Stomach (tissue), 9 donors: ENCODE data around the gene SDF2L1. TPM values are rescaled to one million over a fixed set of nuclear protein-coding genes. Genes with fewer than 3 reads are reported as not detected.
"Not testable (repeated sequence)": the region's sequence is repeated elsewhere in the genome, so short reads cannot be mapped to it uniquely, and the experiment has no call there.

Experiments used
- DNase-seq, 2 donors: peaks; one replicate each; pipeline versions ENCODE4 v3.0.0 to v3.0.0-alpha.2; 2013 to 2019
- H3K27ac ChIP-seq, 5 donors: fragments of 200-600 bp in 4 of 5; sonication (generic) in 4 of 5; one replicate each; pipeline ENCODE4 v1.5.1; 2013 to 2019; ENCODE audit warnings: mild to moderate bottlenecking in 1 of 5, moderate library complexity in 1 of 5
- H3K27me3 ChIP-seq, 3 donors: fragments of 200-600 bp; sonication (generic); one replicate each; pipeline ENCODE4 v1.5.1; 2017 to 2019; ENCODE audit warnings: mixed run types in 1 of 3
- H3K36me3 ChIP-seq, 4 donors: fragments of 200-600 bp; sonication (generic); 1 replicate in 3 of 4; 2 replicates in 1 of 4; pipeline ENCODE4 v1.5.1; 2016 to 2019
- H3K4me1 ChIP-seq, 4 donors: fragments of 200-600 bp; sonication (generic); one replicate each; pipeline ENCODE4 v1.5.1; 2016 to 2019
- H3K4me3 ChIP-seq, 4 donors: fragments of 200-600 bp; sonication (generic) in 3 of 4; one replicate each; pipeline ENCODE4 v1.5.1; 2016 to 2019; ENCODE audit warnings: mild to moderate bottlenecking in 1 of 4
- H3K9me3 ChIP-seq, 4 donors: fragments of 200-600 bp; sonication (generic); one replicate each; pipeline ENCODE4 v1.5.1; 2016 to 2019
- EP300 ChIP-seq: sonication (generic); formaldehyde crosslinking; IDR thresholded peaks from one replicate; pipeline ENCODE4 v1.6.1; 2017; ENCODE audit warnings: antibody characterized with exemption
- POLR2A ChIP-seq, 4 donors: fragments of 450-650 bp; IDR thresholded peaks; one replicate each; pipeline ENCODE4 v1.6.1; 2016; ENCODE audit warnings: antibody characterized with exemption in 4 of 4, control low read depth in 2 of 4, mild to moderate bottlenecking in 1 of 4, moderate library complexity in 1 of 4
- POLR2AphosphoS5 ChIP-seq, 3 donors: sonication (generic); formaldehyde crosslinking; IDR thresholded peaks; one replicate each; pipeline ENCODE4 v1.6.1; 2016; ENCODE audit warnings: antibody characterized with exemption in 3 of 3
- WGBS, 5 donors: extraction: QIAGEN DNeasy Blood & Tissue Kit in 3 of 5; methylation state at CpG; one replicate each; pipeline versions ENCODE4 v1.1.5 to v1.1.7; 2013 to 2018; 5-methylcytosine and 5-hydroxymethylcytosine counted together
- intact Hi-C: fragments of 100-400 bp; cut with DNase I; formaldehyde crosslinking; loops from one replicate; pipeline ENCODE4 v1.15.1; 2023; ENCODE audit warnings: low total_unique reads
- polyA plus RNA-seq, 3 donors: library from polyadenylated mRNA; stranded (reverse); fragments of 200-250 nt; gene quantifications; one replicate each; pipeline ENCODE4 v1.2.3, GENCODE V29; 2013
- small RNA-seq, 4 donors: library from RNA; depleted of rRNA; stranded (forward); fragments of <200 nt; gene quantifications; one replicate each; pipeline ENCODE3, GENCODE V24; 2016
- total RNA-seq, 5 donors: library from RNA; depleted of rRNA; stranded (reverse); fragments of >200 nt; gene quantifications; one replicate each; pipeline versions ENCODE4 v1.1.0 to v1.2.3, GENCODE V29; 2014 to 2016
- TF ChIP-seq, protein P1 (sequence below), 7 experiments: fragments of 450-650 bp in 4 of 7; fragments of 200-600 bp in 3 of 7; sonication (generic) in 3 of 7; IDR thresholded peaks; one replicate each; pipeline ENCODE4 v1.5.1; 2016 to 2019; ENCODE audit warnings: antibody characterized with exemption in 7 of 7, control low read depth in 2 of 7, mild to moderate bottlenecking in 1 of 7
- donor health status: healthy with polysubstance abuse.
- donor health status: Bipolar disorder and iron deficiency.
- donor health status: healthy.

The SDF2L1 gene
- total and polyA plus RNA-seq, 8 donors = 4.0 to 101 (median 36.4) TPM; not detected in 1

DNA sequence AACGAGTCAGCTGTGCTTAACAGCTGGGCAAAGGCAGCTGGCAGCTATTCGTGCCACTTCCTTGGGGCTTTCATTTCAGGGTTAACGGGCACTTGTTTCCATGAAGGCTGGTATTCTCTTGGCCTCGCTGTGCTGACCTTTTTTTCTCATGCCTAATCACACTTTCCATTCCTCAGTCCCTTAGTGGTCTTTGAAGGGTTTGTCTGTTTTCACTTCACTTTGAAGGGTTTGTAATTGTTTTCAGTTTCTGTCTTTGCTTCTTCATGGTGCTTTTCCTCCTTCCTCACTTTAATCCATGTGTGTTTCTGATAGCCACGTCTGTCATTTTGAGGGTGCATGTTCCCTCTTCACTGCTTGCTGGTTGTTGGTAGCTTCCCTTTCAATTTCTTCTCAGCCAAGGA is 48.3 kb downstream of the SDF2L1 start:
- TF ChIP-seq EP300 = no peak
- TF ChIP-seq POLR2AphosphoS5 (IDR thresholded peaks at IDR 0.05) = no peak
- TF ChIP-seq, protein P1, sequence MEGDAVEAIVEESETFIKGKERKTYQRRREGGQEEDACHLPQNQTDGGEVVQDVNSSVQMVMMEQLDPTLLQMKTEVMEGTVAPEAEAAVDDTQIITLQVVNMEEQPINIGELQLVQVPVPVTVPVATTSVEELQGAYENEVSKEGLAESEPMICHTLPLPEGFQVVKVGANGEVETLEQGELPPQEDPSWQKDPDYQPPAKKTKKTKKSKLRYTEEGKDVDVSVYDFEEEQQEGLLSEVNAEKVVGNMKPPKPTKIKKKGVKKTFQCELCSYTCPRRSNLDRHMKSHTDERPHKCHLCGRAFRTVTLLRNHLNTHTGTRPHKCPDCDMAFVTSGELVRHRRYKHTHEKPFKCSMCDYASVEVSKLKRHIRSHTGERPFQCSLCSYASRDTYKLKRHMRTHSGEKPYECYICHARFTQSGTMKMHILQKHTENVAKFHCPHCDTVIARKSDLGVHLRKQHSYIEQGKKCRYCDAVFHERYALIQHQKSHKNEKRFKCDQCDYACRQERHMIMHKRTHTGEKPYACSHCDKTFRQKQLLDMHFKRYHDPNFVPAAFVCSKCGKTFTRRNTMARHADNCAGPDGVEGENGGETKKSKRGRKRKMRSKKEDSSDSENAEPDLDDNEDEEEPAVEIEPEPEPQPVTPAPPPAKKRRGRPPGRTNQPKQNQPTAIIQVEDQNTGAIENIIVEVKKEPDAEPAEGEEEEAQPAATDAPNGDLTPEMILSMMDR (IDR thresholded peaks at IDR 0.05) = no peak
- TF ChIP-seq POLR2A (IDR thresholded peaks at IDR 0.05) = no peak
- Histone ChIP-seq H3K27ac (no peak overlapping the region), H3K36me3 (peaks cover 52 to 99% (median 98%) of the 10 kb centered on the region in 4 donors), H3K4me1 (no peaks in the 10 kb centered on the region), H3K4me3 (no peak overlapping the region), H3K27me3 (no peaks in the 10 kb centered on the region), H3K9me3 (no peaks in the 10 kb centered on the region)
- DNase-seq = no peak
- WGBS, 5 donors = 54 to 69% (median 63%) methylated on average over 5 of the region's 5 CpGs
- intact Hi-C loops = no loop called here

DNA sequence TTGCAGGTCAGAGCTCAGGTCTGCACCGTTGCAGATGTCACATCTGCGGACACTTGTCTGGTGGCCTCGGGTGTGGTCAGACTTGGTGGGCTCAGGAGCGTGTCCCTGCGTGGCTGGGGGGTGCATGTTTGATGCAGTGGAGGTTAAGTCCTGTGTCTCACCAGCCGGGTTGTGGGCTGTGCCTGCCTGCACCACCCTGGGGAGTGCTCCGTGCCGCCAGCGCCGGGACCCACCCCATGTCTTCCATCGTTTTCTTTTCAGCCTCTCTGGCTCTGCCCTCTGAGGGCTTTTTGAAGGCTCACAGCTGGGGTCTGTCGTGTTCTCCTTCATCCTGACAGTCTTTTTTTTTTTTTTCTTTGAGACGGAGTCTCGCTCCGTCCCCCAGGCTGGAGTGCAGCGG is 49.7 kb downstream of the SDF2L1 start:
- intact Hi-C loops = no loop called here
- no peaks in the 10 kb centered on the region for H3K9me3 ChIP-seq
- no peaks in the 10 kb centered on the region for H3K4me1 ChIP-seq
- WGBS, 5 donors = 81 to 91% (median 84%) methylated on average over 13 to 16 of the region's 16 CpGs
- H3K36me3 ChIP-seq = peaks cover 55 to 99% (median 98%) of the 10 kb centered on the region in 4 donors
- TF ChIP-seq, protein P1 (IDR thresholded peaks at IDR 0.05) = no peak
- TF ChIP-seq POLR2A (IDR thresholded peaks at IDR 0.05) (no peak), EP300 (no peak), POLR2AphosphoS5 (IDR thresholded peaks at IDR 0.05) (no peak)
- no peak for DNase-seq
- no peak overlapping the region for H3K4me3 ChIP-seq
- H3K27me3 ChIP-seq = no peaks in the 10 kb centered on the region
- no peak overlapping the region for H3K27ac ChIP-seq

DNA sequence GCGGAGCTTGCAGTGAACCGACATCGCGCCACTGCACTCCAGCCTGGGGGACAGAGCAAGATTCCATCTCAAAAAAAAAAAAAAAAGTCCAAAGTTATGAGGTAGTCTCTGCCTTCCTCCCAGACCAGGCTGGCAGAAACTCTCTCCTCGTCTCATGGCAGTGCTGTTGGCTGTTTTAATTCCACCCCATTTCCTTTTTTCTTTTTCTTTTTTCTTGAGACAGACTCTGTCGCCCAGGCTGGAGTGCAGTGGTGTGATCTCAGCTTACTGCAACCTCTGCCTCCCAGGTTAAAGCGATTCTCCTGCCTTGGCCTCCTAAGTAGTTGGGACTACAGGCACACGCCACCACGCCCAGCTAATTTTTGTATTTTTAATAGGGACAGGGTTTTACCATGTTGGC is 50.8 kb downstream of the SDF2L1 start:
- WGBS, 5 donors = 92 to 95% (median 93%) methylated on average over 9 of the region's 9 CpGs
- H3K9me3 ChIP-seq, H3K4me1 ChIP-seq, H3K27me3 ChIP-seq, intact Hi-C loops, DNase-seq, H3K27ac ChIP-seq, H3K4me3 ChIP-seq: not testable (repeated sequence)
- peaks cover 55 to 99% (median 97%) of the 10 kb centered on the region in 4 donors for H3K36me3 ChIP-seq

DNA sequence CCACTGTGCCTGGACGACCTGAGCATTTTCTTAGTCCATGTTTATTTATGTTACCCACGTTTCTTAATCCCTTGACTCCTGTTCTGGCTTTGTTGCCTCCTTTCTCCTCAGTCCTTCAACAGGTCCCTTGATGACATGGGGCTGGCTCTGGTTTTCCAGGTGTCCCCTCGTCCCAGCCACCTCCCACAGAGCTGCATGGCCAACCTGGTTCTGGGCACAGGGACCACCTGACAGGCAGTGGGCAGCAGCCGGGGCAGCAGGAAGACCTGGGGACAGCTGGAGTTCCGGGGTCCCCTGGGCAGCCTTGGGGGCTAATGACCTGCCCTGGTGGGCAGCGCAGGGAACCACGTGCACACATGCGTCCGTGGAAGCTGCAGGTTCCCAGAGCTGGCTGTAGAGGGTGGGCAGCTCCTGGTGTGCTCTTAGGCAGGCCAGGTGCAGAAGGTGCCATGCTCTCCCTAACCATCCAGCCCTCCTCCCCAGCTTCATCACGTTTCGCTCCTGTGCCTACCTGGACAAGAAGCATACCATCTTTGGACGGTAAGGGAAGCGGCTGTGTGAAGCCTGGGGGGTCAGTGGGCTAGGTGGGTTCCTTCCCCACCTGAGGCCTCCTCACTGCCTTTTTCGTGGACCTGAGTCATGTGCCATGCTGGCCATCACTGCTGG is 51.4 kb downstream of the SDF2L1 start:
- no peak overlapping the region for H3K27ac ChIP-seq
- H3K27me3 ChIP-seq = no peaks in the 10 kb centered on the region
- no peak for DNase-seq
- peaks cover 48 to 98% (median 94%) of the 10 kb centered on the region in 4 donors for H3K36me3 ChIP-seq
- H3K4me1 ChIP-seq = peaks cover 0 to 11% (median 4%) of the 10 kb centered on the region in 4 donors
- intact Hi-C loops = no loop called here
- TF ChIP-seq POLR2A (IDR thresholded peaks at IDR 0.05) (no peak), POLR2AphosphoS5 (IDR thresholded peaks at IDR 0.05) (no peak)
- TF ChIP-seq, protein P1 (IDR thresholded peaks at IDR 0.05) = no peak
- WGBS, 5 donors = 86 to 93% (median 90%) methylated on average over 11 to 14 of the region's 14 CpGs
- no peak overlapping the region for H3K4me3 ChIP-seq
- H3K9me3 ChIP-seq = no peaks in the 10 kb centered on the region

Small RNA genes within 50 kb of the gene (small RNA-seq; reads per million reads assigned to genes)
- gene MIR301B = 0.14 to 1.2 (median 0.72) reads per million in 4 donors

Other genes with a start within 250 kb of the SDF2L1 start
- gene HIC2, start 224.9 kb upstream of the SDF2L1 start, total RNA-seq = 1 to 10 TPM in 4 of 5 donors, under 1 TPM in 1; 0.45 to 7.4 (median 7.0) TPM
- gene HIC2, start 224.9 kb upstream of the SDF2L1 start, polyA plus RNA-seq = 1 to 10 TPM in 2 of 3 donors, under 1 TPM in 1; 0.78 to 1.5 (median 1.2) TPM
- 10 to 100 TPM in 1 of 5 donors, 1 to 10 TPM in 1, under 1 TPM in 1, not detected in 2; 0.73 to 69.2 (median 3.6) TPM for gene TMEM191C, start 174.9 kb upstream of the SDF2L1 start, total RNA-seq
- gene TMEM191C, start 174.9 kb upstream of the SDF2L1 start, polyA plus RNA-seq = 1 to 10 TPM; 1.8 to 5.8 (median 2.9) TPM
- under 1 TPM in 2 of 5 donors, not detected in 3; under 0.01 to 0.18 TPM for gene RIMBP3C, start 90.8 kb upstream of the SDF2L1 start, total RNA-seq
- not detected for gene RIMBP3C, start 90.8 kb upstream of the SDF2L1 start, polyA plus RNA-seq
- gene UBE2L3, start 74.6 kb upstream of the SDF2L1 start, total RNA-seq = 10 to 100 TPM; 23.1 to 94.2 (median 42.0) TPM
- gene UBE2L3, start 74.6 kb upstream of the SDF2L1 start, polyA plus RNA-seq = 10 to 100 TPM; 46.1 to 58.0 (median 55.2) TPM
- 10 to 100 TPM in 4 of 5 donors, 1 to 10 TPM in 1; 8.1 to 75.3 (median 41.1) TPM for gene YDJC, start 12.3 kb upstream of the SDF2L1 start, total RNA-seq
- 10 to 100 TPM; 23.8 to 42.4 (median 35.1) TPM for gene YDJC, start 12.3 kb upstream of the SDF2L1 start, polyA plus RNA-seq
- not detected for gene CCDC116, start 9.5 kb upstream of the SDF2L1 start, total RNA-seq
- gene CCDC116, start 9.5 kb upstream of the SDF2L1 start, polyA plus RNA-seq = under 1 TPM in 2 of 3 donors, not detected in 1; 0.25 to 0.48 TPM
- gene PPIL2, start 23.7 kb downstream of the SDF2L1 start, total RNA-seq = 10 to 100 TPM; 35.0 to 77.9 (median 51.1) TPM
- gene PPIL2, start 23.7 kb downstream of the SDF2L1 start, polyA plus RNA-seq = 10 to 100 TPM; 20.6 to 36.0 (median 22.3) TPM
- gene YPEL1, start 93.5 kb downstream of the SDF2L1 start, total RNA-seq = 10 to 100 TPM in 1 of 5 donors, 1 to 10 TPM in 3, under 1 TPM in 1; 0.58 to 22.2 (median 5.7) TPM
- 1 to 10 TPM; 2.5 to 4.0 (median 2.7) TPM for gene YPEL1, start 93.5 kb downstream of the SDF2L1 start, polyA plus RNA-seq
- 10 to 100 TPM; 42.0 to 81.6 (median 56.5) TPM for gene MAPK1, start 225.3 kb downstream of the SDF2L1 start, total RNA-seq
- 10 to 100 TPM; 10.4 to 20.5 (median 17.5) TPM for gene MAPK1, start 225.3 kb downstream of the SDF2L1 start, polyA plus RNA-seq